IPS-20b (cell line): Measurements from ENCODE around the gene ZSCAN20.

ENCODE experiments used
- H3K27ac ChIP-seq: one replicate; pipeline ENCODE4 v1.5.1; 2013; ENCODE audit warnings: low read length
- H3K27me3 ChIP-seq: 2 replicates; pipeline ENCODE4 v1.6.1; 2013; ENCODE audit warnings: mild to moderate bottlenecking, low read length, inconsistent platforms; ENCODE audit not compliant: insufficient read depth
- H3K36me3 ChIP-seq: 2 replicates; pipeline ENCODE4 v1.6.1; 2013; ENCODE audit warnings: low read depth, mild to moderate bottlenecking, inconsistent platforms, low read length, moderate library complexity; ENCODE audit not compliant: insufficient read depth
- H3K4me1 ChIP-seq: 2 replicates; pipeline ENCODE4 v1.6.1; 2013; ENCODE audit warnings: mild to moderate bottlenecking, control low read depth, inconsistent platforms, low read length, moderate library complexity; ENCODE audit not compliant: insufficient read depth
- H3K4me3 ChIP-seq: 2 replicates; pipeline ENCODE4 v1.5.1; 2013; ENCODE audit warnings: mild to moderate bottlenecking, low read length, inconsistent platforms
- H3K9ac ChIP-seq: 2 replicates; pipeline ENCODE4 v1.6.1; 2013; ENCODE audit warnings: low read depth, mild to moderate bottlenecking, inconsistent platforms, low read length, moderate library complexity
- H3K9me3 ChIP-seq: 2 replicates; pipeline ENCODE4 v1.6.1; 2013; ENCODE audit warnings: mild to moderate bottlenecking, low read depth, low read length, inconsistent platforms; ENCODE audit not compliant: insufficient read depth

Gene ZSCAN20

GRCh38 chr1:33472269-33472980 is at the start of gene ZSCAN20:
Gene ZSCAN20 (plus strand): TSS chr1:33472645. CDS start chr1:33479289, 6,644 bp downstream.
- H3K9me3 ChIP-seq: no peaks in the 10 kb centered on the region
- no peak within 1 kb of the TSS for H3K27ac ChIP-seq
- H3K27me3 ChIP-seq: no peaks in the 10 kb centered on the region
- peak within 1 kb of the TSS; percentile 84 for H3K4me3 ChIP-seq
- H3K9ac ChIP-seq: peak within 1 kb of the TSS; percentile 76; the same call in 1 of the 2 replicates
- no peaks in the 10 kb centered on the region for H3K36me3 ChIP-seq
- H3K4me1 ChIP-seq: peaks cover 8% of the 10 kb centered on the region

GRCh38 chr1:33424205-33424604 is 48.2 kb upstream of the ZSCAN20 start:
- Histone ChIP-seq H3K27me3 (peaks cover 24% of the 10 kb centered on the region), H3K9ac (no peak overlapping the region), H3K36me3 (no peaks in the 10 kb centered on the region), H3K9me3 (no peaks in the 10 kb centered on the region), H3K27ac (no peak overlapping the region), H3K4me1 (peaks cover 13% of the 10 kb centered on the region), H3K4me3 (no peak overlapping the region; the same call in 1 of the 2 replicates)

- Histone ChIP-seq H3K36me3 (no peaks in the 10 kb centered on the region), H3K4me3 (no peak overlapping the region), H3K9ac (no peak overlapping the region), H3K9me3 (no peaks in the 10 kb centered on the region), H3K4me1 (peaks cover 17% of the 10 kb centered on the region), H3K27ac (no peak overlapping the region), H3K27me3 (peaks cover 28% of the 10 kb centered on the region)
Measured at GRCh38 chr1:33424610-33425009, 47.8 kb upstream of the ZSCAN20 start.

GRCh38 chr1:33425900-33426299 is 46.5 kb upstream of the ZSCAN20 start:
- H3K9ac ChIP-seq: no peak overlapping the region
- H3K27ac ChIP-seq: no peak overlapping the region
- peaks cover 36% of the 10 kb centered on the region for H3K27me3 ChIP-seq
- H3K9me3 ChIP-seq: no peaks in the 10 kb centered on the region
- H3K4me3 ChIP-seq: no peak overlapping the region
- no peaks in the 10 kb centered on the region for H3K36me3 ChIP-seq
- H3K4me1 ChIP-seq: peaks cover 18% of the 10 kb centered on the region

- H3K4me3 ChIP-seq: no peak overlapping the region
- H3K27me3 ChIP-seq: peaks cover 44% of the 10 kb centered on the region
- no peaks in the 10 kb centered on the region for H3K9me3 ChIP-seq
- no peaks in the 10 kb centered on the region for H3K36me3 ChIP-seq
- peaks cover 14% of the 10 kb centered on the region for H3K4me1 ChIP-seq
- no peak overlapping the region for H3K9ac ChIP-seq
- no peak overlapping the region for H3K27ac ChIP-seq
Measured at GRCh38 chr1:33426916-33427315, 45.5 kb upstream of the ZSCAN20 start.

GRCh38 chr1:33428661-33429060 is 43.8 kb upstream of the ZSCAN20 start:
- H3K4me3 ChIP-seq: no peak overlapping the region
- H3K36me3 ChIP-seq: no peaks in the 10 kb centered on the region
- no peak overlapping the region for H3K9ac ChIP-seq
- H3K9me3 ChIP-seq: no peaks in the 10 kb centered on the region
- H3K27ac ChIP-seq: no peak overlapping the region
- peaks cover 15% of the 10 kb centered on the region for H3K4me1 ChIP-seq
- peaks cover 49% of the 10 kb centered on the region for H3K27me3 ChIP-seq

GRCh38 chr1:33429332-33429731 is 43.1 kb upstream of the ZSCAN20 start:
- Histone ChIP-seq H3K27me3 (peaks cover 49% of the 10 kb centered on the region), H3K9ac (no peak overlapping the region), H3K9me3 (no peaks in the 10 kb centered on the region), H3K4me3 (peak overlapping the region; percentile 73), H3K27ac (no peak overlapping the region), H3K4me1 (peaks cover 15% of the 10 kb centered on the region), H3K36me3 (no peaks in the 10 kb centered on the region)

GRCh38 chr1:33429856-33430691 is 42.4 kb upstream of the ZSCAN20 start:
- peaks cover 49% of the 10 kb centered on the region for H3K27me3 ChIP-seq
- peaks cover 20% of the 10 kb centered on the region for H3K4me1 ChIP-seq
- H3K9me3 ChIP-seq: no peaks in the 10 kb centered on the region
- no peak overlapping the region for H3K27ac ChIP-seq
- peak overlapping the region; percentile 73 for H3K4me3 ChIP-seq
- H3K36me3 ChIP-seq: no peaks in the 10 kb centered on the region
- no peak overlapping the region for H3K9ac ChIP-seq

- H3K9ac ChIP-seq: no peak within 1 kb of the TSS
- H3K4me1 ChIP-seq: peaks cover 24% of the 10 kb centered on the region
- H3K27ac ChIP-seq: no peak within 1 kb of the TSS
- no peaks in the 10 kb centered on the region for H3K36me3 ChIP-seq
- H3K9me3 ChIP-seq: no peaks in the 10 kb centered on the region
- peak within 1 kb of the TSS; percentile 73 for H3K4me3 ChIP-seq
- peaks cover 49% of the 10 kb centered on the region for H3K27me3 ChIP-seq
Measured at GRCh38 chr1:33430692-33431593, 41.5 kb upstream of the ZSCAN20 start, which contains the start of gene PHC2. Gene PHC2 (minus strand): TSS chr1:33431095. CDS start chr1:33375539, 55,556 bp downstream.

- peaks cover 20% of the 10 kb centered on the region for H3K4me1 ChIP-seq
- no peak overlapping the region for H3K4me3 ChIP-seq
- H3K9ac ChIP-seq: no peak overlapping the region
Measured at GRCh38 chr1:33433509-33434362, 38.7 kb upstream of the ZSCAN20 start.

More at GRCh38 chr1:33433509-33434362, 38.7 kb upstream of the ZSCAN20 start:
- Histone ChIP-seq H3K36me3 (no peaks in the 10 kb centered on the region), H3K9me3 (no peaks in the 10 kb centered on the region), H3K27ac (no peak overlapping the region), H3K27me3 (peaks cover 34% of the 10 kb centered on the region)
